GM04503 (cell line): ENCODE measurements around the gene CPNE9.

Experiments used
- DNase-seq: peaks from one replicate; pipeline ENCODE4 v3.0.0-alpha.2; 2012; ENCODE audit warnings: low read depth

The CPNE9 gene

GRCh38 chr3:9716801-9717555 is 13.3 kb downstream of the CPNE9 start:
- no peak for DNase-seq

- DNase-seq = no peak
Observed at GRCh38 chr3:9717563-9717962, 13.9 kb downstream of the CPNE9 start.

GRCh38 chr3:9718118-9718517 is 14.5 kb downstream of the CPNE9 start:
- DNase-seq = no peak

- DNase-seq = no peak
Observed at GRCh38 chr3:9721015-9721699, 17.5 kb downstream of the CPNE9 start.

- DNase-seq = no peak
Observed at GRCh38 chr3:9721700-9722060, 18.0 kb downstream of the CPNE9 start.

GRCh38 chr3:9725775-9726515 is 22.3 kb downstream of the CPNE9 start:
- DNase-seq = no peak

GRCh38 chr3:9727041-9727595 is 23.5 kb downstream of the CPNE9 start:
- DNase-seq = no peak

GRCh38 chr3:9727743-9728142 is 24.1 kb downstream of the CPNE9 start:
- DNase-seq = no peak

GRCh38 chr3:9729419-9729818 is 25.8 kb downstream of the CPNE9 start:
- DNase-seq = no peak

- no peak for DNase-seq
Observed at GRCh38 chr3:9730657-9731205, 27.1 kb downstream of the CPNE9 start.

GRCh38 chr3:9731206-9732079 is 27.8 kb downstream of the CPNE9 start, which contains the start of gene BRPF1:
Gene BRPF1, plus strand, starts transcription at chr3:9731735. Its CDS starts 2,406 bp downstream, at chr3:9734141.
- peak; percentile 87 for DNase-seq

GRCh38 chr3:9732080-9732739 is 28.6 kb downstream of the CPNE9 start:
- DNase-seq = no peak

- no peak for DNase-seq
Observed at GRCh38 chr3:9732740-9733115, 29.1 kb downstream of the CPNE9 start.

GRCh38 chr3:9736831-9737230 is 33.2 kb downstream of the CPNE9 start:
- no peak for DNase-seq

- DNase-seq = no peak
Observed at GRCh38 chr3:9739181-9739580, 35.5 kb downstream of the CPNE9 start.

GRCh38 chr3:9742560-9742959 is 38.9 kb downstream of the CPNE9 start:
- DNase-seq = no peak

- no peak for DNase-seq
Observed at GRCh38 chr3:9743548-9743947, 39.9 kb downstream of the CPNE9 start.

- DNase-seq = no peak
Observed at GRCh38 chr3:9744162-9744561, 40.5 kb downstream of the CPNE9 start.

GRCh38 chr3:9745521-9745920 is 41.9 kb downstream of the CPNE9 start:
- no peak for DNase-seq

GRCh38 chr3:9746330-9746729 is 42.7 kb downstream of the CPNE9 start:
- DNase-seq = no peak

GRCh38 chr3:9747267-9747666 is 43.6 kb downstream of the CPNE9 start:
- no peak for DNase-seq
